H1 (cell line): ENCODE measurements around the gene CMIP. TPM values are rescaled to one million over a fixed set of nuclear protein-coding genes. Genes with fewer than 3 reads are reported as not detected.

Source experiments
- CHD1 ChIP-seq: IDR thresholded peaks from 2 replicates; pipeline ENCODE4 v1.6.1; 2012; ENCODE audit warnings: low read depth, low read length, improper control_type of control experiment
- CHD2 ChIP-seq: IDR thresholded peaks from 2 replicates; pipeline ENCODE4 v1.6.1; 2012; ENCODE audit warnings: low read length, improper control_type of control experiment
- CTBP2 ChIP-seq: IDR thresholded peaks from 2 replicates; pipeline ENCODE4 v1.7.0; 2011; ENCODE audit warnings: borderline replicate concordance, mild to moderate bottlenecking, moderate library complexity, mixed read lengths, low read length; ENCODE audit not compliant: insufficient read depth, insufficient read length
- KDM1A ChIP-seq: fragments of 200-600, 300-600 bp; sonication (generic); IDR thresholded peaks from 2 replicates; pipeline ENCODE4 v1.7.1; 2016; ENCODE audit warnings: mild to moderate bottlenecking, low read length, borderline replicate concordance
- KDM4A ChIP-seq: IDR thresholded peaks from one replicate; pipeline ENCODE4 v1.7.1; 2012; ENCODE audit warnings: low read depth, mild to moderate bottlenecking, moderate library complexity, low read length, inconsistent platforms; ENCODE audit not compliant: severe bottlenecking
- POLR2A ChIP-seq, 2 experiments: IDR thresholded peaks; 1 replicate in 1 of 2; 2 replicates in 1 of 2; pipeline ENCODE4 v1.6.1; 2011; ENCODE audit warnings: low read depth in 2 of 2, low read length in 2 of 2, mild to moderate bottlenecking in 2 of 2; ENCODE audit errors: control extremely low read depth in 1 of 2
- POLR2AphosphoS5 ChIP-seq: IDR thresholded peaks from 2 replicates; pipeline ENCODE4 v1.6.1; 2011; ENCODE audit warnings: low read depth, low read length
- RAD21 ChIP-seq, 2 experiments: IDR thresholded peaks in 1 of 2; conservative IDR thresholded peaks in 1 of 2; 2 replicates each; pipeline ENCODE4 v1.6.1; 2011; ENCODE audit warnings: low read depth in 2 of 2, low read length in 2 of 2, improper control_type of control experiment in 1 of 2, inconsistent platforms in 1 of 2, mild to moderate bottlenecking in 1 of 2, moderate library complexity in 1 of 2
- RXRA ChIP-seq: IDR thresholded peaks from 2 replicates; pipeline ENCODE4 v1.6.1; 2011; ENCODE audit warnings: low read depth, mild to moderate bottlenecking, low read length, moderate library complexity; ENCODE audit not compliant: insufficient read depth
- SRF ChIP-seq: IDR thresholded peaks from 2 replicates; pipeline ENCODE4 v1.6.1; 2011; ENCODE audit warnings: mild to moderate bottlenecking, low read depth, low read length, moderate library complexity
- polyA plus RNA-seq, 7 experiments: library from polyadenylated mRNA; depleted of rRNA in 3 of 7; stranded (reverse) in 5 of 7; unstranded in 2 of 7; fragments of >200 nt in 5 of 7; fragments of 200-250 nt in 2 of 7; gene quantifications; 1 replicate in 5 of 7; 2 replicates in 1 of 7; 4 replicates in 1 of 7; pipeline versions ENCODE4 v1.2.1 to v1.2.3, GENCODE V29; 2011 to 2013; ENCODE audit warnings: missing spikeins in 2 of 7, mixed read lengths in 2 of 7
- total RNA-seq: library from RNA; stranded (reverse); fragmentation: NEBNext Ultra II Directional; extraction: Animal tissue kit (Norgen Biotek cat#: 25700); gene quantifications from 2 replicates; pipeline ENCODE4 v1.2.1, GENCODE V29; 2021
- TF ChIP-seq, protein P1 (sequence below): fragments of 300-600 bp; sonication (generic); IDR thresholded peaks from 2 replicates; pipeline ENCODE4 v1.7.1; 2012; ENCODE audit warnings: low read length, moderate library complexity, mild to moderate bottlenecking, inconsistent platforms; ENCODE audit not compliant: insufficient replicate concordance

The CMIP gene
- total and polyA plus RNA-seq, 2 of the 8 experiments (the other 6 are each of a cell fraction or from before 2014, with no cell fraction given) = 7.9 to 53.2 TPM

DNA sequence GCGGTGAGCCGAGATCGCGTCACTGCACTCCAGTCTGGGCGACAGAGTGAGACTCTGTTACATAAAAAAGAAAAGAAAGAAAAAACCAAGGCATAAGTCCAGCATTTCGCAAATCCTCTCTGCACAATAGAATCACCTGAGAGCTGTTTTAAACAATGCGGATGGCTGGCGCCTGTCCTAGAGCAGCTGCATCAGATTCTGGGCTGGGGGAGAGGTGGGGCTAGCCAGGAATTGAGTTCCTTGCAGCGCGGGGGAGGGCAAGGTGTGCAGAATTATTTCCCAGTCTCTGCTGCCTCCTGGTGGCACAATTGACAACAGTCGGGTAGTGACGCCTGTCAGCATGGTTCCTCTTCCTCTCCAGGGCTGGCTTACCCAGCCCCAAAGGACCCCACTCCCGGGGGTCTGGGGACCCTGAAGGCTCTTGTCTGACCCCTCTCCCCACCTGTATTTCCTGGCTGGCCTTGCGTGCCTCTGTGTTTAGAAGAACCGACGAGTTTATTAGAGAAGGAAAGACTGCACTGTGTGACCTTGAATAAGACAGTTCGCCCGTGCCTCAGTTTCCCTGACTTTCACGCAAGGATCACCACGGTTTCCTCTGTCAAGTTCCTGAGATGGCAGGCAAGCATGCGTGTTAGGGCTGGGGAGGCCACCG is 293.4 kb downstream of the CMIP start (continued):
- TF ChIP-seq KDM4A (no peak), KDM1A (no peak), SRF (no peak), POLR2A (IDR thresholded peaks at IDR 0.05; ENCODE audit: control extremely low read depth in 1 of 2, low read depth in 2 of 2, low read length in 2 of 2) (no peak), RAD21 (IDR thresholded peaks at IDR 0.05 in 1 of 2, conservative IDR thresholded peaks at IDR 0.05 in 1 of 2; ENCODE audit: low read depth in 2 of 2, low read length in 2 of 2) (peak; percentile 96 to 98), RXRA (no peak), CHD2 (peak; percentile 62), CTBP2 (no peak), CHD1 (no peak), POLR2AphosphoS5 (no peak)
- TF ChIP-seq, protein P1, sequence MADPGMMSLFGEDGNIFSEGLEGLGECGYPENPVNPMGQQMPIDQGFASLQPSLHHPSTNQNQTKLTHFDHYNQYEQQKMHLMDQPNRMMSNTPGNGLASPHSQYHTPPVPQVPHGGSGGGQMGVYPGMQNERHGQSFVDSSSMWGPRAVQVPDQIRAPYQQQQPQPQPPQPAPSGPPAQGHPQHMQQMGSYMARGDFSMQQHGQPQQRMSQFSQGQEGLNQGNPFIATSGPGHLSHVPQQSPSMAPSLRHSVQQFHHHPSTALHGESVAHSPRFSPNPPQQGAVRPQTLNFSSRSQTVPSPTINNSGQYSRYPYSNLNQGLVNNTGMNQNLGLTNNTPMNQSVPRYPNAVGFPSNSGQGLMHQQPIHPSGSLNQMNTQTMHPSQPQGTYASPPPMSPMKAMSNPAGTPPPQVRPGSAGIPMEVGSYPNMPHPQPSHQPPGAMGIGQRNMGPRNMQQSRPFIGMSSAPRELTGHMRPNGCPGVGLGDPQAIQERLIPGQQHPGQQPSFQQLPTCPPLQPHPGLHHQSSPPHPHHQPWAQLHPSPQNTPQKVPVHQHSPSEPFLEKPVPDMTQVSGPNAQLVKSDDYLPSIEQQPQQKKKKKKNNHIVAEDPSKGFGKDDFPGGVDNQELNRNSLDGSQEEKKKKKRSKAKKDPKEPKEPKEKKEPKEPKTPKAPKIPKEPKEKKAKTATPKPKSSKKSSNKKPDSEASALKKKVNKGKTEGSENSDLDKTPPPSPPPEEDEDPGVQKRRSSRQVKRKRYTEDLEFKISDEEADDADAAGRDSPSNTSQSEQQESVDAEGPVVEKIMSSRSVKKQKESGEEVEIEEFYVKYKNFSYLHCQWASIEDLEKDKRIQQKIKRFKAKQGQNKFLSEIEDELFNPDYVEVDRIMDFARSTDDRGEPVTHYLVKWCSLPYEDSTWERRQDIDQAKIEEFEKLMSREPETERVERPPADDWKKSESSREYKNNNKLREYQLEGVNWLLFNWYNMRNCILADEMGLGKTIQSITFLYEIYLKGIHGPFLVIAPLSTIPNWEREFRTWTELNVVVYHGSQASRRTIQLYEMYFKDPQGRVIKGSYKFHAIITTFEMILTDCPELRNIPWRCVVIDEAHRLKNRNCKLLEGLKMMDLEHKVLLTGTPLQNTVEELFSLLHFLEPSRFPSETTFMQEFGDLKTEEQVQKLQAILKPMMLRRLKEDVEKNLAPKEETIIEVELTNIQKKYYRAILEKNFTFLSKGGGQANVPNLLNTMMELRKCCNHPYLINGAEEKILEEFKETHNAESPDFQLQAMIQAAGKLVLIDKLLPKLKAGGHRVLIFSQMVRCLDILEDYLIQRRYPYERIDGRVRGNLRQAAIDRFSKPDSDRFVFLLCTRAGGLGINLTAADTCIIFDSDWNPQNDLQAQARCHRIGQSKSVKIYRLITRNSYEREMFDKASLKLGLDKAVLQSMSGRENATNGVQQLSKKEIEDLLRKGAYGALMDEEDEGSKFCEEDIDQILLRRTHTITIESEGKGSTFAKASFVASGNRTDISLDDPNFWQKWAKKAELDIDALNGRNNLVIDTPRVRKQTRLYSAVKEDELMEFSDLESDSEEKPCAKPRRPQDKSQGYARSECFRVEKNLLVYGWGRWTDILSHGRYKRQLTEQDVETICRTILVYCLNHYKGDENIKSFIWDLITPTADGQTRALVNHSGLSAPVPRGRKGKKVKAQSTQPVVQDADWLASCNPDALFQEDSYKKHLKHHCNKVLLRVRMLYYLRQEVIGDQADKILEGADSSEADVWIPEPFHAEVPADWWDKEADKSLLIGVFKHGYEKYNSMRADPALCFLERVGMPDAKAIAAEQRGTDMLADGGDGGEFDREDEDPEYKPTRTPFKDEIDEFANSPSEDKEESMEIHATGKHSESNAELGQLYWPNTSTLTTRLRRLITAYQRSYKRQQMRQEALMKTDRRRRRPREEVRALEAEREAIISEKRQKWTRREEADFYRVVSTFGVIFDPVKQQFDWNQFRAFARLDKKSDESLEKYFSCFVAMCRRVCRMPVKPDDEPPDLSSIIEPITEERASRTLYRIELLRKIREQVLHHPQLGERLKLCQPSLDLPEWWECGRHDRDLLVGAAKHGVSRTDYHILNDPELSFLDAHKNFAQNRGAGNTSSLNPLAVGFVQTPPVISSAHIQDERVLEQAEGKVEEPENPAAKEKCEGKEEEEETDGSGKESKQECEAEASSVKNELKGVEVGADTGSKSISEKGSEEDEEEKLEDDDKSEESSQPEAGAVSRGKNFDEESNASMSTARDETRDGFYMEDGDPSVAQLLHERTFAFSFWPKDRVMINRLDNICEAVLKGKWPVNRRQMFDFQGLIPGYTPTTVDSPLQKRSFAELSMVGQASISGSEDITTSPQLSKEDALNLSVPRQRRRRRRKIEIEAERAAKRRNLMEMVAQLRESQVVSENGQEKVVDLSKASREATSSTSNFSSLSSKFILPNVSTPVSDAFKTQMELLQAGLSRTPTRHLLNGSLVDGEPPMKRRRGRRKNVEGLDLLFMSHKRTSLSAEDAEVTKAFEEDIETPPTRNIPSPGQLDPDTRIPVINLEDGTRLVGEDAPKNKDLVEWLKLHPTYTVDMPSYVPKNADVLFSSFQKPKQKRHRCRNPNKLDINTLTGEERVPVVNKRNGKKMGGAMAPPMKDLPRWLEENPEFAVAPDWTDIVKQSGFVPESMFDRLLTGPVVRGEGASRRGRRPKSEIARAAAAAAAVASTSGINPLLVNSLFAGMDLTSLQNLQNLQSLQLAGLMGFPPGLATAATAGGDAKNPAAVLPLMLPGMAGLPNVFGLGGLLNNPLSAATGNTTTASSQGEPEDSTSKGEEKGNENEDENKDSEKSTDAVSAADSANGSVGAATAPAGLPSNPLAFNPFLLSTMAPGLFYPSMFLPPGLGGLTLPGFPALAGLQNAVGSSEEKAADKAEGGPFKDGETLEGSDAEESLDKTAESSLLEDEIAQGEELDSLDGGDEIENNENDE = no peak
